Measurements from ENCODE around the gene RAB5IF. TPM values are rescaled to one million over a fixed set of nuclear protein-coding genes. Genes with fewer than 3 reads are reported as not detected.

The RAB5IF gene
- total and polyA plus RNA-seq, 2 donors (not counting 1 experiment from before 2014, with no cell fraction given): 41.4 to 69.4 TPM

DNA sequence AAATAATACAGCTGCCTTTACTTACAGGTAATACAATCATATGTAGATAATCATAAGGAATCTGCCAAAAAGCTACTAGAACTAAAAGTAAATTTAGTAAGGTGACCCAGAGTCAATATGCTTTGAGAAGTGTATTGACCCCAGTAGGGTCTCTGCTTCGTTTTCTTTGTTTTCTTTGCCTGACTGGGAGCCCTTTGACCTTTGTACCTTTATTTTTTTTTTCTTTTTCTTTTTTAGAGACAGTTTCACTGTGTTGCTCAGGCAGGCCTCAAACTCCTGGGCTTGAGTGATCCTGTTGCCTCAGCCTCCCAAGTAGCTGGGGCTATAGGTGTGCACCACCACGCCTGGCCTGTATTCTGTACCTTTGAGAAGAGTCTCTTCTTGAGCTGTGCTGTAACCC, 17.9 kb downstream of the RAB5IF start:
- Histone ChIP-seq H3K4me2 (replicated peaks; ENCODE audit: low read depth, low read length, poor library complexity, severe bottlenecking) (no peak overlapping the region), H2AFZ (ENCODE audit: insufficient read depth, low read depth, low read length, poor library complexity, severe bottlenecking) (no peak overlapping the region), H3K4me1 (ENCODE audit: control insufficient read depth in 2 of 2, insufficient read depth in 2 of 2, low read length in 2 of 2) (no peaks in the 10 kb centered on the region), H3K79me2 (ENCODE audit: control insufficient read depth, insufficient read depth, low read length) (no peaks in the 10 kb centered on the region), H3K4me3 (ENCODE audit: control extremely low read depth in 1 of 5, extremely low read depth in 1 of 5, insufficient read depth in 1 of 5, low read depth in 2 of 5, low read length in 4 of 5) (no peak overlapping the region), H3K27ac (ENCODE audit: low read length in 2 of 2) (no peak overlapping the region), H3K9ac (ENCODE audit: low read length) (no peak overlapping the region), H3K9me3 (ENCODE audit: control extremely low read depth in 1 of 3, control insufficient read depth in 2 of 3, insufficient read depth in 1 of 3, low read length in 2 of 3) (no peaks in the 10 kb centered on the region), H4K20me1 (ENCODE audit: control insufficient read depth, insufficient read depth, low read length, poor library complexity, severe bottlenecking) (no peaks in the 10 kb centered on the region), H3K27me3 (replicated peaks in 1 of 4; ENCODE audit: control extremely low read depth in 1 of 4, control insufficient read depth in 3 of 4, insufficient read depth in 4 of 4, low read length in 3 of 4) (no peaks in the 10 kb centered on the region), H3K36me3 (replicated peaks in 1 of 2; ENCODE audit: control extremely low read depth in 1 of 2, control insufficient read depth in 1 of 2, extremely low read depth in 1 of 2, insufficient read depth in 2 of 2, low read length in 1 of 2) (no peaks in the 10 kb centered on the region)
- TF ChIP-seq, protein P1, sequence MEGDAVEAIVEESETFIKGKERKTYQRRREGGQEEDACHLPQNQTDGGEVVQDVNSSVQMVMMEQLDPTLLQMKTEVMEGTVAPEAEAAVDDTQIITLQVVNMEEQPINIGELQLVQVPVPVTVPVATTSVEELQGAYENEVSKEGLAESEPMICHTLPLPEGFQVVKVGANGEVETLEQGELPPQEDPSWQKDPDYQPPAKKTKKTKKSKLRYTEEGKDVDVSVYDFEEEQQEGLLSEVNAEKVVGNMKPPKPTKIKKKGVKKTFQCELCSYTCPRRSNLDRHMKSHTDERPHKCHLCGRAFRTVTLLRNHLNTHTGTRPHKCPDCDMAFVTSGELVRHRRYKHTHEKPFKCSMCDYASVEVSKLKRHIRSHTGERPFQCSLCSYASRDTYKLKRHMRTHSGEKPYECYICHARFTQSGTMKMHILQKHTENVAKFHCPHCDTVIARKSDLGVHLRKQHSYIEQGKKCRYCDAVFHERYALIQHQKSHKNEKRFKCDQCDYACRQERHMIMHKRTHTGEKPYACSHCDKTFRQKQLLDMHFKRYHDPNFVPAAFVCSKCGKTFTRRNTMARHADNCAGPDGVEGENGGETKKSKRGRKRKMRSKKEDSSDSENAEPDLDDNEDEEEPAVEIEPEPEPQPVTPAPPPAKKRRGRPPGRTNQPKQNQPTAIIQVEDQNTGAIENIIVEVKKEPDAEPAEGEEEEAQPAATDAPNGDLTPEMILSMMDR (IDR thresholded peaks at IDR 0.05): no peak
- no peak for TF ChIP-seq EZH2 (IDR thresholded peaks at IDR 0.05; ENCODE audit: borderline replicate concordance, insufficient read depth, low read depth, low read length, poor library complexity, severe bottlenecking)
- no peaks in the 10 kb centered on the region for H3K4me1 Mint-ChIP-seq
- no peaks in the 10 kb centered on the region for H3K9me3 Mint-ChIP-seq (ENCODE audit: insufficient read depth)
- WGBS (ENCODE audit: insufficient coverage): 88% methylated on average over 1 of the region's 2 CpGs
- ChIA-PET POLR2A (no interaction called here), CTCF (interaction anchor here (0.6 kb wide), 1 partner anchor 216 kb away, joined by 3 read pairs; no protein-coding TSS in a partner anchor)
- no peak overlapping the region for H3K4me3 Mint-ChIP-seq
- H3K27ac Mint-ChIP-seq: no peak overlapping the region
- no peaks in the 10 kb centered on the region for H3K27me3 Mint-ChIP-seq
- DNase-seq: no peak
- ATAC-seq (ENCODE audit: low read depth): no peak
- intact Hi-C loops (cut with micrococcal nuclease): no loop called here

DNA sequence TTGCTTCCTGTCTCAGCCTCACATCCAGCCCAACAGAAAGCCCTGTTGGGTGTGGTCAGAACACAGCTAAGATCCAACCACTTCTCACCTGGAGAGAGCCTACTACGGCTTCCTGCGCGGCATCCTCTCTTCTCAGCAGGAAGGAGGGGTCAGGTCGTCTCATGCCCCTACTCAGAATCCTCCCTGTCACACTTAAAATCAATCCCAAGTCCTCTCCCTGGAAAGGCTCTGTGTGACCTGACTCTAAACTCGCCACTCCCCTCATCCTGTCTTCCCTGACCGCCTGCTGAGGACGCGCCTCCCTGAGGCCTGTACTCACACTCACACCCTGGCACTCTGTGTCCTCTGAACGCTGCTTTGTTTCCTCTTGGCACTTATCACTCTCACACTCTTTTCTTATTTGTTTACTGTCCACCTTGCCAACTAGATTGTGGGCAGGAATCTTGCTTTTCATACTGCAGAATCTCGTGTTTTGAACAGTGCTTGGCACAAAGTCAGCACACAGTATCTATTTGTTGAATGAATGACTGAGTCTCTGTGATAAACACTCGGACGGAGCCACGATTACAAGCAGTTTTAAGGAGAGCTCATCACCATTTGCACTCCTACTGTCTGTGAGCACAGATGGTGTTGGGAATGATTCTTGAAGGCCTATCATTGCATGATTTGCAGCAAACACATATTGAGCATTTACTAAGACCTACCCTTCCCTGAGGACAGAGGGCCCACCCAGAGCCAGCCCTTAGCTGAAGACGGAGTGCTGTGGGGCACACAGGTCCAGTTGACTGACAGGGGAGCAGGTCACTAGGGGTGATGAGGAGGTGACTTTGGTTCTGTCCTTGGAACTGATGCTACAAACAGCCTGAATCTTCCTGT, 18.7 kb downstream of the RAB5IF start:
- Histone ChIP-seq H3K4me2 (replicated peaks; ENCODE audit: low read depth, low read length, poor library complexity, severe bottlenecking) (no peak overlapping the region), H3K9me3 (ENCODE audit: control extremely low read depth in 1 of 3, control insufficient read depth in 2 of 3, insufficient read depth in 1 of 3, low read length in 2 of 3) (no peaks in the 10 kb centered on the region), H3K4me1 (ENCODE audit: control insufficient read depth in 2 of 2, insufficient read depth in 2 of 2, low read length in 2 of 2) (peaks cover 0 to under 1% of the 10 kb centered on the region in 2 donors), H3K4me3 (ENCODE audit: control extremely low read depth in 1 of 5, extremely low read depth in 1 of 5, insufficient read depth in 1 of 5, low read depth in 2 of 5, low read length in 4 of 5) (no peak overlapping the region), H2AFZ (ENCODE audit: insufficient read depth, low read depth, low read length, poor library complexity, severe bottlenecking) (no peak overlapping the region), H3K9ac (ENCODE audit: low read length) (no peak overlapping the region), H3K79me2 (ENCODE audit: control insufficient read depth, insufficient read depth, low read length) (no peaks in the 10 kb centered on the region), H3K27me3 (replicated peaks in 1 of 4; ENCODE audit: control extremely low read depth in 1 of 4, control insufficient read depth in 3 of 4, insufficient read depth in 4 of 4, low read length in 3 of 4) (no peaks in the 10 kb centered on the region), H4K20me1 (ENCODE audit: control insufficient read depth, insufficient read depth, low read length, poor library complexity, severe bottlenecking) (no peaks in the 10 kb centered on the region), H3K36me3 (replicated peaks in 1 of 2; ENCODE audit: control extremely low read depth in 1 of 2, control insufficient read depth in 1 of 2, extremely low read depth in 1 of 2, insufficient read depth in 2 of 2, low read length in 1 of 2) (no peaks in the 10 kb centered on the region), H3K27ac (ENCODE audit: low read length in 2 of 2) (no peak overlapping the region)
- ATAC-seq (ENCODE audit: low read depth): no peak
- DNase-seq: no peak
- no peaks in the 10 kb centered on the region for H3K9me3 Mint-ChIP-seq (ENCODE audit: insufficient read depth)
- intact Hi-C loops (cut with micrococcal nuclease): no loop called here
- no peaks in the 10 kb centered on the region for H3K27me3 Mint-ChIP-seq
- WGBS (ENCODE audit: insufficient coverage): 90% methylated on average over 10 of the region's 14 CpGs
- CTCF ChIA-PET: no interaction called here
- peaks cover 1% of the 10 kb centered on the region for H3K4me1 Mint-ChIP-seq
- TF ChIP-seq EZH2 (IDR thresholded peaks at IDR 0.05; ENCODE audit: borderline replicate concordance, insufficient read depth, low read depth, low read length, poor library complexity, severe bottlenecking): no peak
- TF ChIP-seq, protein P1 (IDR thresholded peaks at IDR 0.05): no peak
- no peak overlapping the region for H3K27ac Mint-ChIP-seq
- H3K4me3 Mint-ChIP-seq: no peak overlapping the region
- POLR2A ChIA-PET: no interaction called here
